ENCODE data around the gene WDCP.
A peak's percentile ranks its signal among the peaks of the same experiment; 100 is the strongest.

The WDCP gene

GRCh38 chr2:24049485-24050021 is 2.4 kb upstream of the WDCP start, which contains the start of gene FKBP1B:
TSS of gene FKBP1B (plus strand) at chr2:24049741. CDS start at chr2:24049850, 109 bp downstream.
- peaks cover 14% of the 10 kb centered on the region for H3K4me1 ChIP-seq (ENCODE audit: low read depth, poor library complexity, severe bottlenecking)
- H2AFZ ChIP-seq (ENCODE audit: low read depth), result no peak within 1 kb of the TSS
- H3K4me2 ChIP-seq, result no peak within 1 kb of the TSS
- no peak for TF ChIP-seq CTCF (conservative IDR thresholded peaks at IDR 0.05; ENCODE audit: low read depth, low read length)
- H3K9ac ChIP-seq, result no peak within 1 kb of the TSS
- no peaks in the 10 kb centered on the region for H4K20me1 ChIP-seq (ENCODE audit: insufficient read depth)
- H3K4me3 ChIP-seq (IDR thresholded peaks at IDR 0.05; ENCODE audit: insufficient read depth, low read depth, low read length), result no peak within 1 kb of the TSS
- no peak within 1 kb of the TSS for H3K27ac ChIP-seq
- no peaks in the 10 kb centered on the region for H3K27me3 ChIP-seq (ENCODE audit: insufficient read depth, low read depth)
- H3K79me2 ChIP-seq (ENCODE audit: insufficient read depth, low read depth), result no peaks in the 10 kb centered on the region
- H3K36me3 ChIP-seq (ENCODE audit: insufficient read depth), result no peaks in the 10 kb centered on the region

GRCh38 chr2:24048769-24049484 is 1.7 kb upstream of the WDCP start:
- H3K4me1 ChIP-seq (ENCODE audit: low read depth, poor library complexity, severe bottlenecking), result peaks cover 14% of the 10 kb centered on the region
- H3K4me2 ChIP-seq, result no peak overlapping the region
- no peaks in the 10 kb centered on the region for H3K36me3 ChIP-seq (ENCODE audit: insufficient read depth)
- no peak for TF ChIP-seq CTCF (conservative IDR thresholded peaks at IDR 0.05; ENCODE audit: low read depth, low read length)
- no peak overlapping the region for H2AFZ ChIP-seq (ENCODE audit: low read depth)
- H4K20me1 ChIP-seq (ENCODE audit: insufficient read depth), result no peaks in the 10 kb centered on the region
- no peaks in the 10 kb centered on the region for H3K27me3 ChIP-seq (ENCODE audit: insufficient read depth, low read depth)
- no peak overlapping the region for H3K4me3 ChIP-seq (IDR thresholded peaks at IDR 0.05; ENCODE audit: insufficient read depth, low read depth, low read length)
- H3K9ac ChIP-seq, result no peak overlapping the region
- H3K27ac ChIP-seq, result no peak overlapping the region
- H3K79me2 ChIP-seq (ENCODE audit: insufficient read depth, low read depth), result no peaks in the 10 kb centered on the region

- H3K4me3 ChIP-seq (IDR thresholded peaks at IDR 0.05; ENCODE audit: insufficient read depth, low read depth, low read length), result peak overlapping the region; percentile 10
These were observed 477 bp upstream of the WDCP start for GRCh38 chr2:24047703-24048033.

GRCh38 chr2:24046599-24046929 is 627 bp downstream of the WDCP start:
- no peak for TF ChIP-seq CTCF (conservative IDR thresholded peaks at IDR 0.05; ENCODE audit: low read depth, low read length)
- Histone ChIP-seq H3K4me1 (ENCODE audit: low read depth, poor library complexity, severe bottlenecking) (peaks cover 14% of the 10 kb centered on the region), H2AFZ (ENCODE audit: low read depth) (peak overlapping the region; percentile 57), H3K36me3 (ENCODE audit: insufficient read depth) (no peaks in the 10 kb centered on the region), H3K79me2 (ENCODE audit: insufficient read depth, low read depth) (no peaks in the 10 kb centered on the region), H3K27ac (no peak overlapping the region), H3K4me2 (peak overlapping the region; percentile 56), H3K4me3 (IDR thresholded peaks at IDR 0.05; ENCODE audit: insufficient read depth, low read depth, low read length) (peak overlapping the region; percentile 87), H3K9ac (peak overlapping the region; percentile 36; the same call in 1 of the 2 replicates), H4K20me1 (ENCODE audit: insufficient read depth) (no peaks in the 10 kb centered on the region), H3K27me3 (ENCODE audit: insufficient read depth, low read depth) (no peaks in the 10 kb centered on the region)

More at GRCh38 chr2:24047703-24048033, 477 bp upstream of the WDCP start:
- no peak overlapping the region for H3K9ac ChIP-seq
- no peak for TF ChIP-seq CTCF (conservative IDR thresholded peaks at IDR 0.05; ENCODE audit: low read depth, low read length)
- H3K4me1 ChIP-seq (ENCODE audit: low read depth, poor library complexity, severe bottlenecking), result peaks cover 14% of the 10 kb centered on the region
- H3K36me3 ChIP-seq (ENCODE audit: insufficient read depth), result no peaks in the 10 kb centered on the region
- H3K4me2 ChIP-seq, result peak overlapping the region; percentile 44
- no peak overlapping the region for H3K27ac ChIP-seq
- H2AFZ ChIP-seq (ENCODE audit: low read depth), result peak overlapping the region; percentile 84
- H3K79me2 ChIP-seq (ENCODE audit: insufficient read depth, low read depth), result no peaks in the 10 kb centered on the region
- H3K27me3 ChIP-seq (ENCODE audit: insufficient read depth, low read depth), result no peaks in the 10 kb centered on the region
- H4K20me1 ChIP-seq (ENCODE audit: insufficient read depth), result no peaks in the 10 kb centered on the region
